NCI-H128 (cell line): Measurements from ENCODE around the gene ACOT7.
"Not testable (repeated sequence)": the region's sequence is repeated elsewhere in the genome, so short reads cannot be mapped to it uniquely, and the experiment has no call there.

ENCODE experiments used
- DNase-seq: peaks from one replicate; lab custom pipeline; 2025; ENCODE audit not compliant: unreplicated experiment; lab: John Stamatoyannopoulos, UW

The ACOT7 gene

GRCh38 chr1:6393400-6394187 is at the start of gene ACOT7:
Gene ACOT7, minus strand, starts transcription at chr1:6393767. Its CDS starts 368 bp downstream, at chr1:6393399.
- peak; percentile 89 for DNase-seq

- DNase-seq: no peak
Measured at GRCh38 chr1:6441586-6441985, 48.0 kb upstream of the ACOT7 start.

GRCh38 chr1:6440198-6441126 is 46.9 kb upstream of the ACOT7 start:
- no peak for DNase-seq

- peak; percentile 52 for DNase-seq
Measured at GRCh38 chr1:6438047-6438525, 44.5 kb upstream of the ACOT7 start.

- not testable (repeated sequence) for DNase-seq
Measured at GRCh38 chr1:6437012-6437700, 43.6 kb upstream of the ACOT7 start.

- not testable (repeated sequence) for DNase-seq
Measured at GRCh38 chr1:6436277-6436676, 42.7 kb upstream of the ACOT7 start.

GRCh38 chr1:6435547-6435946 is 42.0 kb upstream of the ACOT7 start:
- no peak for DNase-seq

- DNase-seq: no peak
Measured at GRCh38 chr1:6435129-6435528, 41.6 kb upstream of the ACOT7 start.

GRCh38 chr1:6434186-6434585 is 40.6 kb upstream of the ACOT7 start:
- no peak for DNase-seq

- DNase-seq: not testable (repeated sequence)
Measured at GRCh38 chr1:6431645-6432579, 38.3 kb upstream of the ACOT7 start.

GRCh38 chr1:6429660-6430411 is 36.3 kb upstream of the ACOT7 start:
- not testable (repeated sequence) for DNase-seq

- DNase-seq: not testable (repeated sequence)
Measured at GRCh38 chr1:6428453-6428852, 34.9 kb upstream of the ACOT7 start.

GRCh38 chr1:6427441-6428390 is 34.1 kb upstream of the ACOT7 start:
- DNase-seq: no peak

GRCh38 chr1:6426972-6427350 is 33.4 kb upstream of the ACOT7 start:
- DNase-seq: no peak

GRCh38 chr1:6426277-6426971 is 32.9 kb upstream of the ACOT7 start:
- DNase-seq: no peak

- DNase-seq: no peak
Measured at GRCh38 chr1:6425658-6426057, 32.1 kb upstream of the ACOT7 start.
